Spleen (tissue), 11 donors: ENCODE measurements around the gene LAMA5. TPM values are rescaled to one million over a fixed set of nuclear protein-coding genes. Genes with fewer than 3 reads are reported as not detected.

Experiments used
- DNase-seq: peaks from one replicate; pipeline ENCODE4 v3.0.0-alpha.2; 2020
- H3K27ac ChIP-seq, 8 donors: fragments of 200-600 bp; sonication (generic) in 7 of 8; 1 replicate in 4 of 8; 2 replicates in 4 of 8; pipeline versions ENCODE4 v1.5.0 to v1.8.0; 2016 to 2021; ENCODE audit warnings: inconsistent platforms in 4 of 8, mild to moderate bottlenecking in 4 of 8, moderate library complexity in 1 of 8
- H3K27me3 ChIP-seq, 7 donors: fragments of 200-600 bp; sonication (generic) in 6 of 7; replicated peaks in 1 of 7; 1 replicate in 4 of 7; 2 replicates in 3 of 7; pipeline versions ENCODE4 v1.5.0 to v1.8.0; 2016 to 2021; ENCODE audit warnings: inconsistent platforms in 3 of 7, mild to moderate bottlenecking in 1 of 7
- H3K36me3 ChIP-seq, 6 donors: fragments of 200-600 bp; sonication (generic) in 5 of 6; 1 replicate in 4 of 6; 2 replicates in 2 of 6; pipeline versions ENCODE4 v1.5.0 to v1.8.0; 2016 to 2021; ENCODE audit warnings: inconsistent platforms in 2 of 6
- H3K4me1 ChIP-seq, 6 donors: fragments of 200-600 bp; sonication (generic) in 5 of 6; 1 replicate in 3 of 6; 2 replicates in 3 of 6; pipeline versions ENCODE4 v1.5.0 to v1.8.0; 2016 to 2021; ENCODE audit warnings: inconsistent platforms in 3 of 6
- H3K4me3 ChIP-seq, 8 donors: fragments of 200-600 bp; sonication (generic) in 7 of 8; 1 replicate in 4 of 8; 2 replicates in 4 of 8; pipeline versions ENCODE4 v1.5.0 to v1.8.0; 2016 to 2021; ENCODE audit warnings: inconsistent platforms in 4 of 8, mild to moderate bottlenecking in 4 of 8, moderate library complexity in 2 of 8
- H3K9me3 ChIP-seq, 8 donors: fragments of 200-600 bp; sonication (generic) in 7 of 8; 1 replicate in 4 of 8; 2 replicates in 4 of 8; pipeline versions ENCODE4 v1.5.0 to v1.8.0; 2016 to 2021; ENCODE audit warnings: inconsistent platforms in 4 of 8
- POLR2A ChIP-seq, 3 donors: fragments of 450-650 bp; IDR thresholded peaks; one replicate each; pipeline ENCODE4 v1.5.1; 2017; ENCODE audit warnings: antibody characterized with exemption in 3 of 3, mild to moderate bottlenecking in 1 of 3
- POLR2AphosphoS5 ChIP-seq, 3 donors: sonication (generic); formaldehyde crosslinking; IDR thresholded peaks; one replicate each; pipeline ENCODE4 v1.5.1; 2017; ENCODE audit warnings: antibody characterized with exemption in 3 of 3
- WGBS, 5 donors: extraction: QIAGEN DNeasy Blood & Tissue Kit in 3 of 5; methylation state at CpG; one replicate each; pipeline versions ENCODE4 v1.1.5 to v1.1.7; 2013 to 2018; 5-methylcytosine and 5-hydroxymethylcytosine counted together
- intact Hi-C: fragments of 100-400 bp; cut with DNase I; formaldehyde crosslinking; loops from one replicate; pipeline ENCODE4 v1.15.0; 2023; ENCODE audit warnings: low total_unique reads
- polyA plus RNA-seq, 3 donors: library from polyadenylated mRNA; stranded (reverse); fragments of 200-250 nt; gene quantifications; one replicate each; pipeline ENCODE4 v1.2.1, GENCODE V29; 2013
- total RNA-seq, 7 donors: library from RNA; depleted of rRNA in 3 of 7; stranded (reverse); fragments of >200 nt in 3 of 7; fragmentation: NEBNext Ultra II Directional in 4 of 7; extraction: Animal tissue kit (Norgen Biotek cat#: 25700) in 4 of 7; gene quantifications; one replicate each; pipeline versions ENCODE4 v1.1.0 to v1.2.1, GENCODE V29; 2016 to 2021
- TF ChIP-seq, protein P1 (sequence below), 11 experiments: fragments of 200-600 bp in 7 of 11; fragments of 450-650 bp in 4 of 11; sonication (generic) in 4 of 11; IDR thresholded peaks in 8 of 11; conservative IDR thresholded peaks in 3 of 11; 1 replicate in 7 of 11; 2 replicates in 4 of 11; pipeline versions ENCODE4 v1.4.0 to v1.8.0; 2016 to 2021; ENCODE audit warnings: antibody characterized with exemption in 11 of 11, inconsistent platforms in 4 of 11, mild to moderate bottlenecking in 1 of 11
- donor health status: healthy with polysubstance abuse.
- donor health status: DM: no; HTN: no; CAD: no; lungs with moderate emphysema.
- donor health status: DM: no; HTN: no; CAD: no.
- donor health status: Bipolar disorder and iron deficiency.
- donor health status: healthy.
- donor health status: DM: no; HTN: no; CAD: no.
- donor health status: DM: yes; HTN: yes; CAD: no.

The LAMA5 gene
- total and polyA plus RNA-seq, 10 donors: 46.5 to 266 (median 115) TPM

DNA sequence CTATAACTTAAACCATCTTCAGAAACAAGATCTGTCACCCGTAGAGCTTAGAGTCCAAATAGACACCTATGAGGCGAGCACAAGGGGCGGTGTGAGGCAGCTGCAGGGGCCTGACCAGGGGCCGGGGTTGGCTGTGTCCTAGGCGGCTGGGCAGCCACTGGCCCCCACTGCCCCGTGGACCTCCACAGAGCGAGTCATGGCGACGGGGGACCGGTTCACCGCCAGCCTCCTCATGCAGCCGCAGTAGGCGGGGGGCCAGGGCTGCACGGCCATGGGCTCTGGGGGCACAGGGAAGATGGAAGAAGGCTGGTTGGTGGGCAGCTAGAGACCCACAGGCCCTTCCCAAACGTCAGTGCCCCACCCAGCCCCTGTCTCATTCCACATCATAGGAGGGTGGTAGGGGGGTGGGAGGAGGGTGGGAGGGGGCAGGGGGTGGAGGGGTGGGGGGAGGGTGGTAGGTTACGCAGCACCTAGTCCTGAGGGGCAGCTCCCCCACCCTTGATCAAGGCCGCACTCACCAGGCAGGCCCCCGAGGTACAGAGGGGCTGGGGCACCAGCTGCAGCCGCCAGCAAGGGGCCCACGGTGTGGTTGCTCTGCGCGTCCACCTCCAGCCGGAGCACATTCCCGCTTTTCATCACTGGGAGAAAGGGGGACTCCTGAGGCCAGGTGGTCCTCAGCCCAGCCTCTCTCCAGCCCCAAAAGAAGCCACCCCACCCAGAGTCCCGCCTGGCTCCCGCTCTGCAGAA, 57.7 kb downstream of the LAMA5 start:
- no peak for DNase-seq
- TF ChIP-seq POLR2AphosphoS5 (IDR thresholded peaks at IDR 0.05) (peak in 2 of 3 donors; percentile 6 to 47), POLR2A (IDR thresholded peaks at IDR 0.05) (no peak)
- WGBS, 5 donors: 85 to 97% (median 89%) methylated on average over 19 to 26 of the region's 26 CpGs
- no peak overlapping the region for H3K4me3 ChIP-seq
- peak overlapping the region in 4 of 8 donors; percentile 60 to 71 (median 68) for H3K27ac ChIP-seq
- H3K27me3 ChIP-seq: no peaks in the 10 kb centered on the region
- H3K9me3 ChIP-seq: no peaks in the 10 kb centered on the region
- intact Hi-C loops: no loop called here
- peaks cover 15 to 67% (median 36%) of the 10 kb centered on the region in 6 donors for H3K4me1 ChIP-seq
- H3K36me3 ChIP-seq: peaks cover 3 to 98% (median 69%) of the 10 kb centered on the region in 6 donors

DNA sequence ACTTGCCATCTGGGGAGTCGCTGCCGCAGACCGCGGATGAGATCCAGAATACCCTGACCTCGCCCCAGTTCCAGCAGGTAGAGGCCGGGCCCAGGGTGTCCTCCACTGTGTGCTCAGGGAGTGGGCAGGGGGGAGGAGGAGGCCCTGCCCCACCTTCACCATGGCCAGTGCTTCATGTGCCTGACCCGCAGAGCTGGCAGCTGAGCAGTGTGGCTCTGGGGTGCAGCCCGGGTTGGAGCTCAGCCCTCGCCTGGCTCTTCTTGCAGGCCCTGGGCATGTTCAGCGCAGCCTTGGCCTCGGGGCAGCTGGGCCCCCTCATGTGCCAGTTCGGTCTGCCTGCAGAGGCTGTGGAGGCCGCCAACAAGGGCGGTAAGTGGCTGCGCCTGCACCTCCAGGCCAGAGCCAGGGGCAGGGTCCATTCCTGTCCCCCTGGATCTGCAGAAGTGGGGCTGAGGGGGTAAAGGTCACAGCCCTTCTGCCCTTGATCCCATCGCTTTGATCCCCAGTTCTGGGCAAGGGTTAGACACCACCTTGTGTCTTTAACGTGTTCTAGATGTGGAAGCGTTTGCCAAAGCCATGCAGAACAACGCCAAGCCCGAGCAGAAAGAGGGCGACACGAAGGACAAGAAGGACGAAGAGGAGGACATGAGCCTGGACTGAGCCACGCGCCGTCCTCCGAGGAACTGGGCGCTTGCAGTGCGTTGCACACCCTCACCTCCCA, 58.9 kb downstream of the LAMA5 start:
- Histone ChIP-seq H3K27ac (peak overlapping the region in 1 of 8 donors; percentile 27), H3K4me1 (peaks cover 23 to 78% (median 45%) of the 10 kb centered on the region in 6 donors), H3K4me3 (no peak overlapping the region), H3K27me3 (no peaks in the 10 kb centered on the region), H3K9me3 (no peaks in the 10 kb centered on the region), H3K36me3 (peaks cover 4 to 95% (median 70%) of the 10 kb centered on the region in 6 donors)
- intact Hi-C loops: no loop called here
- DNase-seq: no peak
- TF ChIP-seq POLR2AphosphoS5 (IDR thresholded peaks at IDR 0.05) (peak in 2 of 3 donors; percentile 22 to 40), POLR2A (IDR thresholded peaks at IDR 0.05) (no peak)
- TF ChIP-seq, protein P1, sequence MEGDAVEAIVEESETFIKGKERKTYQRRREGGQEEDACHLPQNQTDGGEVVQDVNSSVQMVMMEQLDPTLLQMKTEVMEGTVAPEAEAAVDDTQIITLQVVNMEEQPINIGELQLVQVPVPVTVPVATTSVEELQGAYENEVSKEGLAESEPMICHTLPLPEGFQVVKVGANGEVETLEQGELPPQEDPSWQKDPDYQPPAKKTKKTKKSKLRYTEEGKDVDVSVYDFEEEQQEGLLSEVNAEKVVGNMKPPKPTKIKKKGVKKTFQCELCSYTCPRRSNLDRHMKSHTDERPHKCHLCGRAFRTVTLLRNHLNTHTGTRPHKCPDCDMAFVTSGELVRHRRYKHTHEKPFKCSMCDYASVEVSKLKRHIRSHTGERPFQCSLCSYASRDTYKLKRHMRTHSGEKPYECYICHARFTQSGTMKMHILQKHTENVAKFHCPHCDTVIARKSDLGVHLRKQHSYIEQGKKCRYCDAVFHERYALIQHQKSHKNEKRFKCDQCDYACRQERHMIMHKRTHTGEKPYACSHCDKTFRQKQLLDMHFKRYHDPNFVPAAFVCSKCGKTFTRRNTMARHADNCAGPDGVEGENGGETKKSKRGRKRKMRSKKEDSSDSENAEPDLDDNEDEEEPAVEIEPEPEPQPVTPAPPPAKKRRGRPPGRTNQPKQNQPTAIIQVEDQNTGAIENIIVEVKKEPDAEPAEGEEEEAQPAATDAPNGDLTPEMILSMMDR (IDR thresholded peaks at IDR 0.05 in 8 of 11, conservative IDR thresholded peaks at IDR 0.05 in 3 of 11): no peak
- 89 to 96% (median 94%) methylated on average over 18 to 29 of the region's 29 CpGs for WGBS, 5 donors

DNA sequence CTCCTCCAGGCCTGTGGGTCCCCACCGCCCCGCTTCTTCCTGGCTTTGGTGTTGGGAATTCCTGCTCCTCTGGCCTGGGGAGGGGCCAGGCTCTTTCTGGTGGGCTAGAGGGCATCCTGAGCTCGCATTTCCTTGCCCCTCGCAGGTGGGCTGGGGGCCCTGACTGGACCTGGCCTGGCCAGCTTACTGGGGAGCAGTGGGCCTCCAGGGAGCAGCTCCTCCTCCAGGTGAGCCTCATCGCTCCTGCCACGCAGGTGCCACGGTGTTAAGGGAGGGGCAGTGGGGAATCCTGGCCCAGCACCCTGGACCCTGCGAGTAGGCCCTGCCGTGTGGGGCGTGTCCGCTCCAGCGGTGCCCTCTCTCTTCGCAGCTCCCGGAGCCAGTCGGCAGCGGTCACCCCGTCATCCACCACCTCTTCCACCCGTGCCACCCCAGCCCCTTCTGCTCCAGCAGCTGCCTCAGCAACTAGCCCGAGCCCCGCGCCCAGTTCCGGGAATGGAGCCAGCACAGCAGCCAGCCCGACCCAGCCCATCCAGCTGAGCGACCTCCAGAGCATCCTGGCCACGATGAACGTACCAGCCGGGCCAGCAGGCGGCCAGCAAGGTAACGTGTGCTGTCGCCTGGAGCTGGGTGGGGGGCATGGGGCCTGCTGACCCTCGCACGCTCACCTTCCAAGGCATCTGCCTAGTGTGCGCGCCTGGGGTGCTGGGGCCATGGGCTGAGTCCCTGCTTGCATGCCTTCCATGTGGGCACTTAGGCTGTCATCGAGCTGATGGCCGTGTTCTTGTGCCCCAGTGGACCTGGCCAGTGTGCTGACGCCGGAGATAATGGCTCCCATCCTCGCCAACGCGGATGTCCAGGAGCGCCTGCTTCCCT, 59.6 kb downstream of the LAMA5 start:
- H3K36me3 ChIP-seq: peaks cover 4 to 87% (median 64%) of the 10 kb centered on the region in 6 donors
- peak overlapping the region in 4 of 8 donors; percentile 22 to 55 (median 32) for H3K27ac ChIP-seq
- DNase-seq: no peak
- peaks cover 23 to 79% (median 45%) of the 10 kb centered on the region in 6 donors for H3K4me1 ChIP-seq
- H3K9me3 ChIP-seq: no peaks in the 10 kb centered on the region
- no peak overlapping the region for H3K4me3 ChIP-seq
- TF ChIP-seq POLR2A (IDR thresholded peaks at IDR 0.05): no peak
- TF ChIP-seq, protein P1 (IDR thresholded peaks at IDR 0.05 in 8 of 11, conservative IDR thresholded peaks at IDR 0.05 in 3 of 11): peak in 2 of 11 experiments; percentile 27 to 44
- peak; percentile 36 to 75 (median 55) for TF ChIP-seq POLR2AphosphoS5 (IDR thresholded peaks at IDR 0.05)
- H3K27me3 ChIP-seq: no peaks in the 10 kb centered on the region
- WGBS, 5 donors: 78 to 87% (median 85%) methylated on average over 24 to 42 of the region's 42 CpGs
- intact Hi-C loops: no loop called here
